Sigmoid colon (tissue), 7 donors: ENCODE measurements around the gene FURIN. TPM values are rescaled to one million over a fixed set of nuclear protein-coding genes. Genes with fewer than 3 reads are reported as not detected.

Experiments used
- DNase-seq: peaks from one replicate; pipeline ENCODE4 v3.0.0-alpha.2; 2019
- H3K27ac ChIP-seq, 4 donors: fragments of 200-600 bp; sonication (generic); one replicate each; pipeline ENCODE4 v1.5.1; 2016 to 2019; ENCODE audit warnings: mild to moderate bottlenecking in 1 of 4
- H3K27me3 ChIP-seq, 3 donors: fragments of 200-600 bp; sonication (generic); one replicate each; pipeline ENCODE4 v1.5.1; 2019; ENCODE audit warnings: mild to moderate bottlenecking in 1 of 3
- H3K36me3 ChIP-seq, 4 donors: fragments of 200-600 bp; sonication (generic); one replicate each; pipeline ENCODE4 v1.5.1; 2016 to 2019
- H3K4me1 ChIP-seq, 4 donors: fragments of 200-600 bp; sonication (generic); one replicate each; pipeline ENCODE4 v1.5.1; 2017 to 2019
- H3K4me3 ChIP-seq, 4 donors: fragments of 200-600 bp; sonication (generic); one replicate each; pipeline ENCODE4 v1.5.1; 2017 to 2019; ENCODE audit warnings: mild to moderate bottlenecking in 2 of 4, moderate library complexity in 1 of 4
- H3K9me3 ChIP-seq, 4 donors: fragments of 200-600 bp in 3 of 4; sonication (generic) in 3 of 4; one replicate each; pipeline versions ENCODE4 v1.5.1 to v1.6.1; 2013 to 2019
- CTCF ChIP-seq, 4 experiments: fragments of 450-650 bp in 3 of 4; fragments of 200-600 bp in 1 of 4; IDR thresholded peaks; one replicate each; pipeline ENCODE4 v1.5.1; 2016 to 2019; ENCODE audit warnings: antibody characterized with exemption in 4 of 4, mild to moderate bottlenecking in 3 of 4, moderate library complexity in 2 of 4
- EP300 ChIP-seq, 4 donors: sonication (generic); formaldehyde crosslinking; IDR thresholded peaks; one replicate each; pipeline ENCODE4 v1.6.1; 2017; ENCODE audit warnings: antibody characterized with exemption in 4 of 4
- POLR2A ChIP-seq, 2 donors: fragments of 450-650 bp; IDR thresholded peaks; one replicate each; pipeline ENCODE4 v1.6.1; 2016; ENCODE audit warnings: antibody characterized with exemption in 2 of 2, mild to moderate bottlenecking in 2 of 2, moderate library complexity in 2 of 2
- POLR2AphosphoS5 ChIP-seq, 4 donors: sonication (generic); formaldehyde crosslinking; IDR thresholded peaks; one replicate each; pipeline ENCODE4 v1.6.1; 2017; ENCODE audit warnings: antibody characterized with exemption in 4 of 4
- WGBS, 2 donors: extraction: QIAGEN DNeasy Blood & Tissue Kit; methylation state at CpG; one replicate each; pipeline ENCODE4 v1.1.7; 2013; 5-methylcytosine and 5-hydroxymethylcytosine counted together
- intact Hi-C: fragments of 100-400 bp; cut with DNase I; formaldehyde crosslinking; loops from one replicate; pipeline ENCODE4 v1.15.1; 2023
- polyA plus RNA-seq, 3 donors: library from polyadenylated mRNA; stranded (reverse); fragments of 200-250 nt; gene quantifications; one replicate each; pipeline ENCODE4 v1.2.3, GENCODE V29; 2013
- total RNA-seq, 4 donors: library from RNA; depleted of rRNA; stranded (reverse); fragments of >200 nt; gene quantifications; one replicate each; pipeline ENCODE4 v1.1.0, GENCODE V29; 2016
- donor health status: healthy with polysubstance abuse.
- donor health status: Bipolar disorder and iron deficiency.
- donor health status: healthy.

The FURIN gene
- total and polyA plus RNA-seq, 7 donors = 21.0 to 69.2 (median 24.6) TPM

DNA sequence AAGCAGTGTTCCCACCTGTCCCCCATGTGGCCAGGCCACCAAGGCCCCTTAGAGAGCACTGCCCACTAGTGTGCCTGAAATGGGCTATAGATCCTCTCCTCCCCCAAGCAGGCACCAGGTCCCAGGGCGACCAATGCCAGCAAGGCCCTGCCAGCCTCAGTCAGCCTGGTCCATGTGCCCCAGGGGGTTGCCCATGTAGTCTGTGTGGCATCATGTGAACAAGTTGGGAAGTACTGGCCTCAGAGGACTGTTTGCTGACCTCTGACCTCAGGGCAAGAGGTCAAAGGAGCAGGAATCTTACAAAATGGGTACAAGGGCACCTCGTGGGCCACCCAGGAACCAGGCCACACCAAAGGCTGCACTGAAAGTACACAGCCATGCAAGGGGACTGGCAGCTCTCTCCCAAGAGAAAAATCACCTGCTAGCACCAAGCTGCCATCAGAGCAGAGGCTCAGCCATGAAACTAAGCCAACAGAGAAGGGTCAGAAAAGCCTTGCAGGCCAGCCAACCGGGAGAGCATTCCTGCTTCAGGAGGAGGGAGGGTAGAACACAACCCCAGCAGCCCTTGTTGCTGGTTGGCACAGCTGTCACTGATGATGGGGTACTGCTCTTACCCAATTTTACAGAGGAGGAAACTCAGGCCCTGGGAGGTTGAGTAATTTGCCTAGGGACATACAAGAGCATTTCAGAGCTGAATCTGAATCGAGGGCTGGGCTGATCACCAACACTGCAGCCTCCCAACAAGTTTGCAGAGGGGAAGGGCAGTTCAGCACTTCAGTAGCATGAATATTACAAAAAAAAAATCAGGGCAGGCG is 5.2 kb upstream of the FURIN start:
- no peaks in the 10 kb centered on the region for H3K4me1 ChIP-seq
- TF ChIP-seq CTCF (IDR thresholded peaks at IDR 0.05) (no peak), POLR2AphosphoS5 (IDR thresholded peaks at IDR 0.05) (no peak), POLR2A (IDR thresholded peaks at IDR 0.05) (no peak), EP300 (IDR thresholded peaks at IDR 0.05) (no peak)
- H3K9me3 ChIP-seq = no peaks in the 10 kb centered on the region
- no peak for DNase-seq
- 75 to 80% methylated on average over 5 of the region's 5 CpGs for WGBS, 2 donors
- H3K27me3 ChIP-seq = no peaks in the 10 kb centered on the region
- intact Hi-C loops = no loop called here
- no peaks in the 10 kb centered on the region for H3K36me3 ChIP-seq
- no peak overlapping the region for H3K4me3 ChIP-seq
- no peak overlapping the region for H3K27ac ChIP-seq

DNA sequence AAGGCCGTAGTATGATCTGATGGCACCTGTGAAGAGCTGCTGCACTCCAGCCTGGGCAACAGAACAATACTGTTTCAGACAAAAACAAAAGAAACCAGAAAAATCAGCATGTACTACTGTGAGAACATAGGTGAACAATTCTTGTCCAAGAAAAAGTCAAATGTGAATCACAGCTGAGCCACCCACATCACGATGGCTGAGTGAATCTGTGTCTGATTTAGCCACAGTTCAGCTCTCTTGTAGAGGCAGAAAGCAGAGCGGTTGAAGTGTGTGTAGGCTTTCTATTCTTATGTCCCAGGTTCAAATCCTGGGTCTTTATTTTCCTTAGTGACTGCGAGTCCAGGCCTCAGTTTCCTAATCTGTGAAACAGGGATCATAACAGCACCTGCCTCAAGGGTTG is 4.4 kb upstream of the FURIN start:
- Histone ChIP-seq H3K4me3 (no peak overlapping the region), H3K4me1 (peaks cover 0 to 1% (median 0%) of the 10 kb centered on the region in 4 donors), H3K27me3 (no peaks in the 10 kb centered on the region), H3K9me3 (no peaks in the 10 kb centered on the region), H3K36me3 (no peaks in the 10 kb centered on the region), H3K27ac (no peak overlapping the region)
- TF ChIP-seq CTCF (IDR thresholded peaks at IDR 0.05) (no peak), POLR2AphosphoS5 (IDR thresholded peaks at IDR 0.05) (no peak), EP300 (IDR thresholded peaks at IDR 0.05) (no peak), POLR2A (IDR thresholded peaks at IDR 0.05) (no peak)
- 90 to 95% methylated on average over 4 of the region's 4 CpGs for WGBS, 2 donors
- DNase-seq = no peak
- intact Hi-C loops = no loop called here

DNA sequence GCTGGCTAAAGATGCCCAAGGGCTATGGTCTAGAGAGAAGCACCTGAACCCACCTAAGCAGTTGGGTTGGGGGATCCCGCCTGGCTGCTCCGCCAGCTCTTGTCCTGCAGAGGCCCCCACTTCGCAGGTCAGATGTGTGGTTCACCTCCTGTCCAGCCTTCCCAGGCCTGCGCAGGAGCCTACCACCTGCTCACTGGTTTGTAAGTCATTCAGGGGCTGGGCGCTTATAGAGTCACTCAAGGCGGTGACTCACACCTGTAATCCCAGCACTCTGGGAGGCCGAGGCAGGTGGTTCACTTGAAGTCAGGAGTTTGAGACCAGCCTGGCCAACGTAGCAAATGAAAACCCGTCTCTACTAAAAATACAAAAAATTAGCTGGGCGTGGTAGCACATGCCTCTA is 3.9 kb upstream of the FURIN start:
- H3K4me3 ChIP-seq = no peak overlapping the region
- 85 to 93% methylated on average over 10 of the region's 10 CpGs for WGBS, 2 donors
- TF ChIP-seq POLR2AphosphoS5 (IDR thresholded peaks at IDR 0.05) = no peak
- TF ChIP-seq EP300 (IDR thresholded peaks at IDR 0.05) = no peak
- TF ChIP-seq CTCF (IDR thresholded peaks at IDR 0.05) = no peak
- no peak for TF ChIP-seq POLR2A (IDR thresholded peaks at IDR 0.05)
- peaks cover 0 to 7% (median under 1%) of the 10 kb centered on the region in 4 donors for H3K4me1 ChIP-seq
- H3K27me3 ChIP-seq = no peaks in the 10 kb centered on the region
- intact Hi-C loops = no loop called here
- no peak for DNase-seq
- no peaks in the 10 kb centered on the region for H3K9me3 ChIP-seq
- H3K36me3 ChIP-seq = no peaks in the 10 kb centered on the region
- no peak overlapping the region for H3K27ac ChIP-seq

GRCh38 chr15:90865702-90866101 is 2.7 kb upstream of the FURIN start:
- Histone ChIP-seq H3K27ac (no peak overlapping the region), H3K9me3 (no peaks in the 10 kb centered on the region), H3K36me3 (no peaks in the 10 kb centered on the region), H3K4me1 (peaks cover 0 to 19% (median 9%) of the 10 kb centered on the region in 4 donors), H3K27me3 (no peaks in the 10 kb centered on the region), H3K4me3 (no peak overlapping the region)
- DNase-seq = no peak
- intact Hi-C loops = no loop called here
- TF ChIP-seq POLR2AphosphoS5 (IDR thresholded peaks at IDR 0.05) (no peak), CTCF (IDR thresholded peaks at IDR 0.05) (no peak)
- WGBS, 2 donors = 93 to 94% methylated on average over 4 of the region's 4 CpGs
